Loucy (cell line): Measurements from ENCODE around the gene AIDA.

ENCODE experiments used
- H2AFZ ChIP-seq: fragments of 200-600 bp; sonication (generic); 2 replicates; pipeline ENCODE4 v1.6.0; 2016; ENCODE audit warnings: antibody characterized with exemption, mild to moderate bottlenecking, low read length, moderate library complexity
- H3F3A ChIP-seq: fragments of 200-600 bp; 2 replicates; pipeline ENCODE4 v1.6.0; 2016; ENCODE audit warnings: antibody characterized with exemption, low read depth, mild to moderate bottlenecking
- H3K27me3 ChIP-seq: fragments of 200-600 bp; sonication (generic); 2 replicates; pipeline ENCODE4 v1.6.1; 2014; ENCODE audit warnings: low read length, mild to moderate bottlenecking; ENCODE audit not compliant: insufficient read depth, poor library complexity, severe bottlenecking
- H3K36me3 ChIP-seq: fragments of 200-600 bp; sonication (generic); 2 replicates; pipeline ENCODE4 v1.6.1; 2016; ENCODE audit warnings: low read length; ENCODE audit not compliant: insufficient read depth
- H3K4me1 ChIP-seq: fragments of 200-600 bp; sonication (generic); 2 replicates; pipeline ENCODE4 v1.5.1; 2014; ENCODE audit warnings: low read length, mild to moderate bottlenecking; ENCODE audit not compliant: insufficient read depth, poor library complexity, severe bottlenecking
- H3K4me2 ChIP-seq: fragments of 200-600 bp; sonication (generic); 2 replicates; pipeline ENCODE4 v1.6.0; 2014; ENCODE audit warnings: antibody characterized with exemption, low read length, low read depth, mild to moderate bottlenecking; ENCODE audit not compliant: poor library complexity, severe bottlenecking
- H3K4me3 ChIP-seq: fragments of 200-600 bp; sonication (generic); 2 replicates; pipeline ENCODE4 v1.5.1; 2014; ENCODE audit warnings: low read length, mild to moderate bottlenecking, mixed read lengths; ENCODE audit not compliant: poor library complexity, severe bottlenecking
- H3K79me2 ChIP-seq: fragments of 200-600 bp; sonication (generic); 2 replicates; pipeline ENCODE4 v1.6.1; 2014; ENCODE audit warnings: low read length; ENCODE audit not compliant: insufficient read depth
- H3K9ac ChIP-seq: fragments of 200-600 bp; sonication (generic); 2 replicates; pipeline ENCODE4 v1.6.0; 2014; ENCODE audit warnings: mild to moderate bottlenecking, low read depth, low read length, moderate library complexity; ENCODE audit not compliant: poor library complexity, severe bottlenecking
- H3K9me2 ChIP-seq: fragments of 200-600 bp; sonication (generic); replicated peaks from 2 replicates; pipeline ENCODE4 v1.6.1; 2016; ENCODE audit warnings: low read depth, low read length, mixed read lengths
- H3K9me3 ChIP-seq: fragments of 200-600 bp; sonication (generic); 2 replicates; pipeline ENCODE4 v1.6.1; 2014; ENCODE audit warnings: mild to moderate bottlenecking, antibody characterized with exemption, low read length, low read depth; ENCODE audit not compliant: insufficient read depth
- H4K20me1 ChIP-seq: fragments of 200-600 bp; sonication (generic); 2 replicates; pipeline ENCODE4 v1.6.0; 2014; ENCODE audit warnings: antibody characterized with exemption, low read length, mild to moderate bottlenecking; ENCODE audit not compliant: insufficient read depth, poor library complexity, severe bottlenecking
- CTCF ChIP-seq: fragments of 200-600 bp; sonication (generic); conservative IDR thresholded peaks from 2 replicates; pipeline ENCODE4 v1.5.1; 2014; ENCODE audit warnings: mild to moderate bottlenecking, antibody characterized with exemption, low read length
- EZH2phosphoT487 ChIP-seq: fragments of 200-600 bp; IDR thresholded peaks from 2 replicates; pipeline ENCODE4 v1.6.1; 2018; ENCODE audit warnings: antibody characterized with exemption, mild to moderate bottlenecking, moderate library complexity, borderline replicate concordance

The AIDA gene

GRCh38 chr1:222704260-222704659 lies 8.0 kb downstream of the AIDA start:
- no peak for TF ChIP-seq EZH2phosphoT487
- Histone ChIP-seq H3F3A (no peaks in the 10 kb centered on the region), H3K4me3 (no peak overlapping the region), H2AFZ (no peak overlapping the region), H3K9me2 (no peaks in the 10 kb centered on the region), H3K9me3 (peaks cover 5% of the 10 kb centered on the region; the same call in 1 of the 2 replicates), H3K36me3 (peaks cover 15% of the 10 kb centered on the region), H3K27me3 (no peaks in the 10 kb centered on the region), H3K4me2 (no peak overlapping the region), H3K79me2 (peaks cover 47% of the 10 kb centered on the region), H3K9ac (no peak overlapping the region), H3K4me1 (no peaks in the 10 kb centered on the region), H4K20me1 (no peaks in the 10 kb centered on the region)

GRCh38 chr1:222702210-222702609 lies 10.1 kb downstream of the AIDA start:
- H3K36me3 ChIP-seq = peaks cover 15% of the 10 kb centered on the region
- TF ChIP-seq EZH2phosphoT487 (no peak), CTCF (no peak)
- H3K79me2 ChIP-seq = peaks cover 31% of the 10 kb centered on the region

GRCh38 chr1:222697826-222698225 lies 14.5 kb downstream of the AIDA start:
- H3K9me2 ChIP-seq = no peaks in the 10 kb centered on the region
- no peaks in the 10 kb centered on the region for H3F3A ChIP-seq
- H3K27me3 ChIP-seq = no peaks in the 10 kb centered on the region
- H3K36me3 ChIP-seq = peaks cover 22% of the 10 kb centered on the region; the same call in 1 of the 2 replicates
- H3K4me1 ChIP-seq = no peaks in the 10 kb centered on the region
- H3K9ac ChIP-seq = no peak overlapping the region
- H3K4me3 ChIP-seq = no peak overlapping the region
- H3K4me2 ChIP-seq = no peak overlapping the region
- H3K9me3 ChIP-seq = no peaks in the 10 kb centered on the region
- TF ChIP-seq CTCF (no peak), EZH2phosphoT487 (no peak)
- 0 out of 2 replicates have a peak, but pooled peaks cover 7% of the 10 kb centered on the region for H3K79me2 ChIP-seq
- H2AFZ ChIP-seq = no peak overlapping the region
- no peaks in the 10 kb centered on the region for H4K20me1 ChIP-seq

More at GRCh38 chr1:222702210-222702609, 10.1 kb downstream of the AIDA start:
- H3K4me1 ChIP-seq = no peaks in the 10 kb centered on the region
- H3F3A ChIP-seq = no peaks in the 10 kb centered on the region
- H3K4me3 ChIP-seq = no peak overlapping the region
- H3K4me2 ChIP-seq = no peak overlapping the region
- H4K20me1 ChIP-seq = no peaks in the 10 kb centered on the region
- no peaks in the 10 kb centered on the region for H3K27me3 ChIP-seq
- H2AFZ ChIP-seq = no peak overlapping the region
- peaks cover 5% of the 10 kb centered on the region; the same call in 1 of the 2 replicates for H3K9me3 ChIP-seq
- no peak overlapping the region for H3K9ac ChIP-seq
- H3K9me2 ChIP-seq = no peaks in the 10 kb centered on the region

- Histone ChIP-seq H3F3A (no peaks in the 10 kb centered on the region), H3K4me2 (no peak overlapping the region), H3K9me3 (no peaks in the 10 kb centered on the region), H3K36me3 (peaks cover 15% of the 10 kb centered on the region; the same call in 1 of the 2 replicates), H3K4me1 (no peaks in the 10 kb centered on the region), H2AFZ (no peak overlapping the region), H3K9me2 (no peaks in the 10 kb centered on the region), H3K79me2 (0 out of 2 replicates have a peak, but pooled peaks cover 7% of the 10 kb centered on the region), H3K4me3 (no peak overlapping the region), H4K20me1 (no peaks in the 10 kb centered on the region), H3K27me3 (no peaks in the 10 kb centered on the region), H3K9ac (no peak overlapping the region)
- no peak for TF ChIP-seq EZH2phosphoT487
- no peak for TF ChIP-seq CTCF
Measured at GRCh38 chr1:222697203-222697602, 15.1 kb downstream of the AIDA start.
